PC-3 (cell line): ENCODE measurements around the gene CKAP5.

Experiments
- EZH2 ChIP-seq: fragments of 300-600 bp; sonication (generic); IDR thresholded peaks from one replicate; pipeline ENCODE4 v1.6.1; 2017; ENCODE audit warnings: antibody characterized with exemption, mild to moderate bottlenecking, low read length; ENCODE audit not compliant: unreplicated experiment
- EZH2phosphoT487 ChIP-seq: fragments of 300-600 bp; sonication (generic); IDR thresholded peaks from 2 replicates; pipeline ENCODE4 v1.6.1; 2018; ENCODE audit warnings: mild to moderate bottlenecking, antibody characterized with exemption, low read length, borderline replicate concordance
- TF ChIP-seq, protein P1 (sequence below): fragments of 300-600 bp; sonication (generic); conservative IDR thresholded peaks from 2 replicates; pipeline ENCODE4 v1.5.1; 2017; ENCODE audit warnings: antibody characterized with exemption, low read depth, mild to moderate bottlenecking, low read length

DNA sequence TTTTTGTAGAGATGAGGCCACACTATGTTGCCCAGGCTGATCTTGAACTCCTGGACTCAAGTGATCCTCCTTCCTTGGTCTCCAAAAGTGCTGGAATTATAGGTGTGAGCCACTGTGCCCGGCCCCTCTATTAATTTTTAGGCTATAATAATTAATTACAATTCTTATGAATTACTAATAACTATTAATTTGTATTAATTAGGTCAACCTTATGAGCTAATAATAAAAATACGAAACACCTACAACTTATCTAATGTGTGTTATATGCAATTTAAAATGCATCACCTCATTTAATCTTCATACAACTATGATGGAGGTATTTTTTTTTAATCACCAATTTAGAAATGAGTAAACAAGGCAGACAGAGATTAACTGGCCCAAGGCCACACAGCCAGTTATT, 46.0 kb upstream of the CKAP5 start:
- TF ChIP-seq, protein P1, sequence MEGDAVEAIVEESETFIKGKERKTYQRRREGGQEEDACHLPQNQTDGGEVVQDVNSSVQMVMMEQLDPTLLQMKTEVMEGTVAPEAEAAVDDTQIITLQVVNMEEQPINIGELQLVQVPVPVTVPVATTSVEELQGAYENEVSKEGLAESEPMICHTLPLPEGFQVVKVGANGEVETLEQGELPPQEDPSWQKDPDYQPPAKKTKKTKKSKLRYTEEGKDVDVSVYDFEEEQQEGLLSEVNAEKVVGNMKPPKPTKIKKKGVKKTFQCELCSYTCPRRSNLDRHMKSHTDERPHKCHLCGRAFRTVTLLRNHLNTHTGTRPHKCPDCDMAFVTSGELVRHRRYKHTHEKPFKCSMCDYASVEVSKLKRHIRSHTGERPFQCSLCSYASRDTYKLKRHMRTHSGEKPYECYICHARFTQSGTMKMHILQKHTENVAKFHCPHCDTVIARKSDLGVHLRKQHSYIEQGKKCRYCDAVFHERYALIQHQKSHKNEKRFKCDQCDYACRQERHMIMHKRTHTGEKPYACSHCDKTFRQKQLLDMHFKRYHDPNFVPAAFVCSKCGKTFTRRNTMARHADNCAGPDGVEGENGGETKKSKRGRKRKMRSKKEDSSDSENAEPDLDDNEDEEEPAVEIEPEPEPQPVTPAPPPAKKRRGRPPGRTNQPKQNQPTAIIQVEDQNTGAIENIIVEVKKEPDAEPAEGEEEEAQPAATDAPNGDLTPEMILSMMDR = no peak
- TF ChIP-seq EZH2phosphoT487 (no peak), EZH2 (no peak)
